NCI-H524 treated with DMSO at 0.1 percent for 48 hours (cell line): ENCODE results near the gene NCBP3.
"Not testable (repeated sequence)": the region's sequence is repeated elsewhere in the genome, so short reads cannot be mapped to it uniquely, and the experiment has no call there.

ENCODE experiments used
- DNase-seq: peaks from one replicate; lab custom pipeline; 2025; lab: John Stamatoyannopoulos, UW

The NCBP3 gene

GRCh38 chr17:3880983-3881382 lies 34.9 kb upstream of the NCBP3 start:
- DNase-seq = no peak

GRCh38 chr17:3879591-3880417 lies 33.8 kb upstream of the NCBP3 start:
- DNase-seq = peak; percentile 62

GRCh38 chr17:3879186-3879585 lies 33.1 kb upstream of the NCBP3 start:
- DNase-seq = peak; percentile 94

GRCh38 chr17:3877220-3877619 lies 31.2 kb upstream of the NCBP3 start:
- DNase-seq = no peak

GRCh38 chr17:3875317-3875716 lies 29.3 kb upstream of the NCBP3 start:
- DNase-seq = no peak

- DNase-seq = no peak
These were observed 27.8 kb upstream of the NCBP3 start for GRCh38 chr17:3873862-3874261.

- DNase-seq = no peak
These were observed 24.8 kb upstream of the NCBP3 start for GRCh38 chr17:3870871-3871306.

GRCh38 chr17:3867606-3868005 lies 21.6 kb upstream of the NCBP3 start:
- DNase-seq = no peak

- DNase-seq = no peak
These were observed 21.1 kb upstream of the NCBP3 start for GRCh38 chr17:3867106-3867505.

- no peak for DNase-seq
These were observed 20.2 kb upstream of the NCBP3 start for GRCh38 chr17:3866276-3866675.

GRCh38 chr17:3865176-3865575 lies 19.1 kb upstream of the NCBP3 start:
- DNase-seq = no peak

GRCh38 chr17:3864534-3864933 lies 18.5 kb upstream of the NCBP3 start:
- DNase-seq = no peak

GRCh38 chr17:3861761-3862681 lies 16.0 kb upstream of the NCBP3 start:
- no peak for DNase-seq

GRCh38 chr17:3860939-3861700 lies 15.1 kb upstream of the NCBP3 start:
- no peak for DNase-seq

- DNase-seq = no peak
These were observed 13.9 kb upstream of the NCBP3 start for GRCh38 chr17:3859940-3860339.

GRCh38 chr17:3857261-3858105 lies 11.4 kb upstream of the NCBP3 start:
- no peak for DNase-seq

- not testable (repeated sequence) for DNase-seq
These were observed 8.2 kb upstream of the NCBP3 start for GRCh38 chr17:3854204-3854603.

- no peak for DNase-seq
These were observed 6.5 kb upstream of the NCBP3 start for GRCh38 chr17:3852561-3852960.

- no peak for DNase-seq
These were observed 5.5 kb upstream of the NCBP3 start for GRCh38 chr17:3851461-3852100.

- no peak for DNase-seq
These were observed 2.3 kb upstream of the NCBP3 start for GRCh38 chr17:3848229-3848835.
